Measurements from ENCODE around the gene GLI3.

GLI3 gene

GRCh38 chr7:41912851-41913567 is 324.0 kb downstream of the GLI3 start:
- no peak for DNase-seq

GRCh38 chr7:41912426-41912825 is 324.6 kb downstream of the GLI3 start:
- no peak for DNase-seq

DNA sequence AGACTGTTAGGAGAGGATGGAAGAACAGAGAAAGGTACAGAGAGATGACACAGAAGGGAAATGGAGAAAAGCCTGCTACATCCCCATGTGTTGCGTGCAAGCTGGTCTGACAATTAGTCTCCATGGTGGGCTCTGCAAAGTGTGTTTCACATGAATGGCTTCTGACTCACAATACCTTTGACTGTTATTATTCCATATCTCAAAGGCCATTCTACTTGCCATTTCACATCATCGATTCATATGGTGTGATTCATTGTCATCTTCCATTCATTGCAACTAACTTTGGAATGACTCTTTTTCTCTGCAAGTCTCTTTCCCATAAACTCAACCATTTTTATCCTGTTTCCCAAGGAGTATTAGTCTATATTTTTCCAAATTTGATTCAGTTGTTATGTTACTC is 325.2 kb downstream of the GLI3 start:
- no peak for DNase-seq
